Daoy (cell line): Measurements from ENCODE around the gene RTBDN. TPM values are rescaled to one million over a fixed set of nuclear protein-coding genes. Genes with fewer than 3 reads are reported as not detected.
"Not testable (repeated sequence)": the region's sequence is repeated elsewhere in the genome, so short reads cannot be mapped to it uniquely, and the experiment has no call there.

Experiments
- DNase-seq: peaks from one replicate; pipeline ENCODE4 v3.0.0-alpha.2; 2015; ENCODE audit warnings: low read depth
- total RNA-seq: library from RNA; depleted of rRNA; stranded (reverse); fragments of >200 nt; shearing (Covaris generic); gene quantifications from 2 replicates; pipeline ENCODE4 v1.2.3, GENCODE V29; 2014

The RTBDN gene
- total RNA-seq, 1 experiment from 2014 or later = not detected

DNA sequence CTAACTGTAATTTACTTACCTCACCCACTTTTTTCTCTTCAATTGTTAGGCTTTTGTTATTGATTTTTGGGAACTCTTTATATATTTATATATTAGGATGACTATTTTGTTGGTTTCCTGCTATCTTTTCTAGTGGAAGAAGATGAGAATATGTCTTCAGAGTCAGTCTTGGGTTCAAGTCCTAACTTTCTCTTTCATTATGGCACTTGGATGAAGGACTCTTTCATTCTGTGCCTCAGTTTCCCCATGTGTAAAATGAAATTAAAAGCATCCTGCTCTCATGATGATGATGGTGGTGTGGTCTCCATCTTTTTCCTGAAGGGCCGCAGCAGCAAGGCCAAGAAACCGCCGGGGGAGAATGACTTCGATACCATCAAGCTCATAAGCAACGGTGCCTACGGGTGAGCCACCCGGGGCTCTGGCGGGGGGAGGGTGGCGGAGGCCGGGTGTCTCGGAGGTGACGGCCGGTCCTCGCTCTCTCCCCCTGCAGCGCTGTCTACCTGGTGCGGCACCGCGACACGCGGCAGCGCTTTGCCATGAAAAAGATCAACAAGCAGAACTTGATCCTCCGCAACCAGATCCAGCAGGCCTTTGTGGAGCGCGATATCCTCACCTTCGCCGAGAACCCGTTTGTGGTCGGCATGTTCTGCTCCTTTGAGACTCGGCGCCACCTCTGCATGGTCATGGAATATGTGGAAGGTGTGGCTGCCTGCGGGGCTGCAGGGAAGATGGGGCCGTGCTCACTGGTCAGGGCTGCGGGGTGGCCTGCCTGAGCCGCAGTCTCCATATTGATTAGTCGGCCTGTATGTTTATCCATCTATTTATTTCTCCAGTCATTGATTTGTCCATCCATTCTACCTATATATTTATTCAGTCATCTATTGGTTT lies 23.9 kb upstream of the RTBDN start:
- DNase-seq = no peak

GRCh38 chr19:12856653-12857052 lies 22.3 kb upstream of the RTBDN start:
- no peak for DNase-seq

GRCh38 chr19:12847159-12848139 lies 13.1 kb upstream of the RTBDN start:
- peak; percentile 91 for DNase-seq

GRCh38 chr19:12846613-12847012 lies 12.2 kb upstream of the RTBDN start:
- DNase-seq = not testable (repeated sequence)

GRCh38 chr19:12843999-12844732 lies 9.8 kb upstream of the RTBDN start:
- peak; percentile 54 for DNase-seq

- DNase-seq = no peak
These were observed 8.9 kb upstream of the RTBDN start for GRCh38 chr19:12843328-12843727.

DNA sequence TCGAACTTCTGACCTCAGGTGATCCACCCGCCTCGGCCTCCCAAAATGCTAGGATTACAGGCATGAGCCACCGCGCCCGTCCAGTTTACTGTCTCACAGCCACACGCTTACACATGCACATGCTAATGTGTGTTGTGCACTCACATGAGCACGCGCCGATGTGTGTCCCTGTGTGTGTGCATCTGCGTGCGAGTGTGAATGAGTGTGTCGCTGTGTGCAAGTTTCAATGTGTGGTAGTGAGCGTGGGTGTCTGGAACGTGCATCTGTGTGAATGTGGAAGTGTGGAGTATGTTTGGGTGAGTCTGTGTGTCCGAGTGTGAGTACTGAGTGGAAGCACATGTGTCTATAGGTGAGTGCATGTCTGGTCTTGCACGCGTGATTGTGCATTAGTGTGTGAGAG lies 8.1 kb upstream of the RTBDN start:
- DNase-seq = no peak

- peak; percentile 61 for DNase-seq
These were observed 6.7 kb upstream of the RTBDN start for GRCh38 chr19:12841094-12841493.

DNA sequence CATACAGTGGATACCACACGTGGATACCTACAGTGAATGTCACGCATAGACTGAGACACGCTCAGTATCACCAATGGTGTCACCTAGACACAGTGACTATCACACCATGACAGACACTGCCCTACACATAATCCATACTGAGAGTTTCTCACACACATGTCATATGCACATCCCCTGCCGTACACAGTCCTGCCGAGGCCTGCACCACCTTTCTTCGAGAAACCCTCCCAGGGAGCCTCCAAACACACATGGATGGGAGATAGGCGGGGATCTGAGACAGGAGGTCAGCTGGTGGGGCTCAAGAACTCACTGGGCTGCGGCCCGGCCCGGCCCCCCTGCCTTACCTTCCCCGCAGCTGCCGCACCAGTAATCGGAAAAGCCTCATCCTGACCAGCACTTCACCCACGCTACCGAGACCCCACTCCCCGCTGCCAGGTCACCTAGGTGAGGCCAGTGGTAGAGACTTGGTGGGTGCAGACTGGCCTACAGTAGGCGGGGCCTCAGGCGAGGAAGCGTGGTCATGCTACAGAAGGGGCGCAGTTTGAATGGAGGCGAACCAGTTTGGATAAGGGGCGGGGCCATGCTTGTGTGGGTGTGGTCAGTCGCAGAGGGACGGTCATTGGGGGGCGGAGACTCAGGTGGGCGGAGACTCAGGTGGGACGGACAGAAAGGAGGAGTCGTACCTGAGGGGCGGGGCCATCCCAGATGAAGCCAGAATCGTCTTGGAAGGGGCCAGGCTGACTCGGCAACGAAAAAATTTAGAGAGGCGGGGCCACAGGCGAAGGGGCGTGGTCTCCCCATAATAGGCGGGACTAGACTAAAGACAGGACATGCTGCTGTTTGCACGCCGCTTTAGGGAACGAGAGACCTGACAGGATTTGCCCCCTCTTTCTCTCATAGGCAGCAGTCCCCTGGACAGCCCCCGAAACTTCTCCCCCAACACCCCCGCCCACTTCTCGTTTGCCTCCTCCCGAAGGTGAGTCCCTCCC lies 6.0 kb upstream of the RTBDN start:
- DNase-seq = peak; percentile 96

GRCh38 chr19:12838886-12839756 lies 4.7 kb upstream of the RTBDN start:
- no peak for DNase-seq

DNA sequence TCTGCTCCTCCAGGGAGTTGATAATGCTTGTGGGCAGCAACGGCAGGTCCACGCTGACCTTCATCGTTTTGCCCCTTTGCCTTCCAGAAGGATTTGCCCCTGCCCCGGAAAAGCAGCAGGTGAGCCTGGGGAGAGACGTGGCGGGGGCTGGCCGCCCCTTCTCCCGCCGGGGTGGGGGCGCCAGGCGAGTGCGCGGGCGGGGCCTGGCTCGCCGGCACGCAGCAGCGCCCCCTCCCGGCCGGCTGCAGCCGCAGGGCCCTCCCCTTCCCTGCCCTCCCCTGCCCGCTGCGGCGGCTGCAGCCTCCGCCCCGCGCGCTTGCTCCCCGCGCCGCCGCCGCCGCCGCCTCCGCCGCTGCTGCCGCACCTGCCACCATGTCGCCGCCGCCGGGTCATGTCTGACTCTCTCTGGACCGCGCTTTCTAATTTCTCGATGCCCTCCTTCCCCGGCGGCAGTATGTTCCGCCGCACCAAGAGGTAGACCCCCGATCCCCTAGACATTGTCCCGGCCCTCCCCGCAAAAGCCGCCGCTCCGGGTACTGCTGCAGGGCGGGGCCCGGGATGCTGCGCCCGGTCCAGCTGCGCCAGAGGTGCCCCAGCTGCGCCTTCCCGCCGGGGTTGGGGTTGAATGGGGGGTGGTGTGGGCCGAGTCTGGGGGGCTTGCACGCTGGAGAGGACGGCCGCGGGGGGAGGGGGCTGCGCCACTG lies 4.0 kb upstream of the RTBDN start, which contains the start of gene MAST1:
Gene MAST1, plus strand, starts transcription at position 334 of the 704 bp plus-strand sequence. Its CDS starts 58 bp downstream, at position 392.
- peak; percentile 79 for DNase-seq

DNA sequence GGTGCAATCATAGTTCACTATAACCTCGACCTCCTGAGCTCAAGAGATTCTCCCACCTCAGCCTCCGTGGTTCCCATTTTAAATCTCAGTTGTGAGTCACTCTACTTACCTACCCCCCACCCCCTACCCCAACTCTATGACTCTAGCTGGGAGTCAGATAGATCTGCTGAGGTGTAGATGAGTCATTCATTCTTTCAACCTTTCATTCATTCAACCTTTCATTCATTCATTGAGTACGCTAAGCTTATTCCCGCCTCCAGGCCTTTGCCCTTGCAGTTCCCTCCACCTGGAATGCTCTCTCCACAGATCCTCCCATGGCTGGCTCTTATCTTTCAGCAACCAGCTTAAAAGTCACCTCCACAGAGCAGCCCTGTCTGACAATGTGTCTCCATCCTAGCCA lies 2.8 kb upstream of the RTBDN start:
- DNase-seq = peak; percentile 65

DNA sequence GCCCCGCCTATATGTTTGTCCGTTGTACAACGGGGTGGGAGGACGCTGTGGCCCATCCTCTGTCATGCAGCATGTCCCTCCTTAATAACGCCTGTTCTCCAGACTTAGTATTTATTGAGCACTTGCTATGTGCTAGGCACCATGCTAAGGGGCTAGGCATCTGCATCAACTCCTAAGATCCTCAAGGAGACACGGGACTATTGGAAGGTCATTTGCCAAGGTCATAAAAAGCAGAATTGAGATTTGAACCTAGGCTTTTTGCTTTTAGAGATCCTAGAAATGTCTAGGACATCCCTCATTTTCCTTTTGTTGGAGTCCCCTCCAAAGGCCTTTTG lies 2.1 kb upstream of the RTBDN start:
- no peak for DNase-seq

DNA sequence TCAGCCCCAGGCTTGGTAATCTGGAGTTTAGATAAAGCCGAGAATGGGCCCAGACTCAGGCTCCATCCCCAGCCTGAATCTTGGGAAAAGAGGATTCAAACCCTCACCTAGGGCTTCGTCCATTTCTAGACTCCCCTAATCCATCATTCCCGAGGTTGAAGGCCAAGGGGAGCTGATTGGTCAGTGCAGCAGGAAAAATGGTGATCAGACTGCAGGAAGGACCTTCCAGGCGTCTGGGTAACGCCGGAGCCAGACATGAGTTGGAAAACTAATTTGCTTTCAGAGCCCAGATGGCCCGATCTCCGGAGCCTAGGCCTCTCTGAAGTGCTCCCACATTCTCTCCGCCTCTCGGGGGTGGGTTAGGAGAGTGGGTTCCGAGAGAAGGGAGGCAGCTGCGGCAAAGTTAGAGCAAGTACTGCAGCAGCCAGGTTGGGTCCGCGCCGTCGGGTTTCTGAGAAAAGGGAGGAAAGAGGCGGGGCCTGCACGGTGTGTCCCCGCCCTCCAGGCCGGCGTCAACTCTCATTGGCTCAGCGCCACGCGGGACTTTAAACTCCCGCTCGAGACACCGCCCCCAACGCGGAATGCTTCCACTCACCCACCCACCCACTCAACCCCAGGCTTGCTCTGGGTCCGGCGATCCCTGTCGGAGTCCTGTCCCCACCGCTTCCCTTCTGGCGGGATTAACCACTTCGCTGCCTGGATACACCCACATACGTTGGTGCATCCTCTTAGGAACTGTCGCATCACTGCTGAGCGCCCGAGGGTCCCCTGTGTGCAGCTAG lies 788 bp upstream of the RTBDN start:
- DNase-seq = peak; percentile 54

- DNase-seq = peak; percentile 63
These were observed 427 bp downstream of the RTBDN start for GRCh38 chr19:12833738-12834565.

GRCh38 chr19:12833418-12833737 lies 1.0 kb downstream of the RTBDN start:
- DNase-seq = no peak

DNA sequence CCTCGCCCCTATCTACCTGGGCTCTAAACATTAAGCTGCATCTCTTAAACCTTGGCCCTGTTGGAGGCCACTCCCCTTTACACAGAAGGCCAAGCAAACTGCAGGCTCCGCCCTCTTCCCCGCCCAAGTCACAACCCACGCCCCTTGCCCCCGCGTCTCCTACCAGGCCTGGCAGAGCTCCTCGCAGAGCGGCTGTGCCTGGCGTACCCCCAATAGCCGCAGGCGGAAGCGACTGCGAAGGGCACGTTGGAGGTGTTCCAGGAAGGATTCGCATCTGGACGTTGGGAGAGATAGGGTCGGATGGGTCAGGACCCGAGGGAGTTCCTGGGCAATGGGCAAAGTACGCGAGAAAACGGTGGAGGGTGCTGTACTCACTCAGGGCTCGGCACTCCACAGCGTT lies 5.9 kb downstream of the RTBDN start:
- peak; percentile 75 for DNase-seq
